GM21786 (cell line): ENCODE measurements around the gene P3H1.
"Not testable (repeated sequence)": the region's sequence is repeated elsewhere in the genome, so short reads cannot be mapped to it uniquely, and the experiment has no call there.

Experiments used
- ATAC-seq: cut with Tn5 transposase; IDR thresholded peaks from one replicate; pipeline ENCODE4 v1.9.1; 2021; ENCODE audit not compliant: unreplicated experiment

The P3H1 gene

GRCh38 chr1:42732126-42732680 is 34.6 kb downstream of the P3H1 start:
- no peak for ATAC-seq

DNA sequence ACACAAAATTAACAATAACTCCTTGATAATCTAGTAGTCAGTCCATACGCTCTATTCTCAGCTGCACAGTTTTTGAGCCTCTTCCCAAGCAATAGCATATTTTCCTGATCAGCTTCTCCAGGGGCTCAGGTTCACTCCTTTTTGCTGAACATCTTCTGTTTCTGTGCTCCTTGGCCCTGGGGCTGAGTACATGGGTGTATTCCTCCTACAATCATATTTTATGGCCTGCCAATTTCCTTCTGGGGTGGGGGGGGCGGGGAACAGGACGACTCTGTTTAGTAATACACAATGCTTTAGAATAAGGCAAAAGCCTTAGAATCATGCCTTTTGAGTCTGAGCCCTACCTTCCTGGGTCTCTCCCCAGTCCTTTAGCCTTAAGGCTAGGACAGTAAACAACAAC is 35.2 kb downstream of the P3H1 start:
- ATAC-seq = no peak

DNA sequence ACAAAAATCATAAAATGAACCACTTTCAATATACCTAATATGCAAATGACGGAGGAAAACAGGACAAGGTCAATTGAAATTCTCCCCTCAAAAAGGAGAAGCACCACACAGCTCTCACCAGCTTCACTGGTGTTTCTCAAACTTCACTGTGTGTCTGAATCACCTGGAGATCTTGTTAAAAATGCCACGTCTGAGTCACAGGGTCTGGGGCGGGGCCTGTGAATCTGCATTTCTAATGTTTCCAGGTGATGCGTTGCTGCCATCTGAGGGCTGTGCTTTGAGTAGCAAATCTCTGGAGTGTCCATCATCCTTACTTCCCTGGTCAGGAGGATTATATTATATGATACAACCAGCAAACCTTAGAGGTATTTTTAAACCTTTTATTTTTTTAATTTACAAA is 35.8 kb downstream of the P3H1 start:
- ATAC-seq = no peak

DNA sequence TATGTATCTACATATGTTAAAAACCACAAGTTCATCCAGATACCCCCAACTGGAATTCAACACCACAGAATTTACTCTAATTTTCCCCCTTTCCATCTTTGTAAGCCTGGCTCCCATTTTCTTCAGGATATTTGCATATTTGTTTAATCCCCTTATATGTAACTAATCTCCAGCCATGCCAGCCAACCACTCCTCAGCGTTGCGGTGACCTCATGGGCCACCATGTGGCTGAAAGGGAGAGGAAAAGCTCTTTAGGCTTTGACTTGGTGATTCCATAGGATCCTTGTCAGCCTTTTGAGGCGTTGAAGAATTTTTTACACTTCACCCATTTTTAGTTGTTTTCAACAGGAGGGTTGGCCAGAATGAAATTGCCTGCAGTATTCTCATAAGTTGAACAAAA is 36.8 kb downstream of the P3H1 start:
- ATAC-seq = no peak

DNA sequence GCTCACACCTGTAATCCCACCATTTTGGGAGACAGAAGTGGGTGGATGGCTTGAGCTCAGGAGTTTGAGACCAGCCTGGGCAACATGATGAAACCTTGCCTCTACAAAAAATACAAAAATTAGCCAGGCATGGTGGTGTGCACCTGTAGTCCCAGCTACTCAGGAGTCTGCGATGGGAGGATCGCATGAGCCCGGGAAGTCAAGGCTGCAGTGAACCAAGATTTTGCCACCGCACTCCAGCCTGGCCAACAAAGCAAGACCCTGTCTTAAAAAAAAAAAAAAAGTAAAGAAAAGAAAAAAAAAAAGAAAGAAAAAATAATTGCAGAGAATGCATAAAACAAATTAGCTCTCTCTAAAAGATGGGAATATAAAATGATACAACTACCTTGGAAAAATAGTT is 41.0 kb downstream of the P3H1 start:
- not testable (repeated sequence) for ATAC-seq

DNA sequence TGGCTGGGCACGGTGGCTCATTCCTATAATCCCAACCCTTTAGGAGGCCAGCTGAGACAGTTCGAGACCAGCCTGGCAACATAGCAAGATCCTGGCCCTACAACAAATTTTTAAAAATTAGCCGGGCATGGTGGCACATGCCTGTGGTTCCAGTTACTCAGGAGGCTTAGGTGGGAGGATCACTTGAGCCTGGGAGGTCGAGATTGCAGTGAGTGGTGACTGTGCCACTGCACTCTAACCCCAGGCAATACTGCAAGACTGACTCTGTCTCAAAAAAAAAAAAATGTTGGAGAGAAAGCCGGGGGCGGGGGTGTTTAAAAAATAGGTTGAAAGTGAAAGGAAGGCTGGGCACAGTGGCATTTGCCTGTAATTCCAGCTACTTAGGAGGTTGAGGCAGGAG is 43.3 kb downstream of the P3H1 start:
- no peak for ATAC-seq

- ATAC-seq = not testable (repeated sequence)
These were observed 44.4 kb downstream of the P3H1 start for GRCh38 chr1:42722403-42722802.

DNA sequence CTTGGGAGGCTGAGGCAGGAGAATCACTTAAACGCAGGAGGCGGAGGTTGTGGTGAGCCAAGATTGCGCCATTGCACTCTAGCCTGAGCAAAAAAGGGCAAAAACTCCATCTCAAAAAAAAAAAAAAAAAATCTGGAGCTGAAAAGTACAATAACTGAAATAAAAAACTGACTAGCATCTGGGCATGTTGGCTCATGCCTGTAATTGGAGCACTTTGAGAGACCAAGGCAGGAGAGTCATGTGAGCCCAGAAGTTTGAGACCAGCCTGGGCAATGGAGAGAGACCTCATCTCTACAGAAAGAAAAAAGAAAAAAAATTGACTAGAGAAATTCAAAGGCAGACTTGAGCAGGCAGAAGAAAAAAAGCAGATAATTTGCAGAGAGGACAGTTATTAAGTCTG is 44.9 kb downstream of the P3H1 start:
- no peak for ATAC-seq

- no peak for ATAC-seq
These were observed 46.0 kb downstream of the P3H1 start for GRCh38 chr1:42720868-42721267.

DNA sequence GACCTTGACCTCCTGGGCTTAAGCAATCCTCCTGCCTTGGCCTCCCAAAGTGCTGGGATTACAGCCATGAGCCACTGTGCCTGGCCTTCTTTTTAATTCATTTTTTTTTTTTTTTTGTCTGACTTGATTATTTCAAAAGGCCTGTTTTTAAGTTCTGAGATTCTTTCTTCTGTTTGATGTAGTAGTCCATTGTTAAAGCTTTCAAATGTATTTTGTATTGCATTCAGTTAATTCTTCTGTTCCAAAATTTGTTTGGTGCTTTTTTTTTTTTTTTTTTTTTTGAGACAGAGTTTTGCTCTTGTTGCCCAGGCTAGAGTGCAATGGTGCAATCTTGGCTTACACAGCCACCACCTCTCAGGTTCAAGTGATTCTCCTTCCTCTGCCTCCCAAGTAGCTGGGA is 52.4 kb downstream of the P3H1 start:
- ATAC-seq = not testable (repeated sequence)

- no peak for ATAC-seq
These were observed 53.5 kb downstream of the P3H1 start for GRCh38 chr1:42713293-42713692.

- ATAC-seq = not testable (repeated sequence)
These were observed 54.0 kb downstream of the P3H1 start for GRCh38 chr1:42712808-42713207.

DNA sequence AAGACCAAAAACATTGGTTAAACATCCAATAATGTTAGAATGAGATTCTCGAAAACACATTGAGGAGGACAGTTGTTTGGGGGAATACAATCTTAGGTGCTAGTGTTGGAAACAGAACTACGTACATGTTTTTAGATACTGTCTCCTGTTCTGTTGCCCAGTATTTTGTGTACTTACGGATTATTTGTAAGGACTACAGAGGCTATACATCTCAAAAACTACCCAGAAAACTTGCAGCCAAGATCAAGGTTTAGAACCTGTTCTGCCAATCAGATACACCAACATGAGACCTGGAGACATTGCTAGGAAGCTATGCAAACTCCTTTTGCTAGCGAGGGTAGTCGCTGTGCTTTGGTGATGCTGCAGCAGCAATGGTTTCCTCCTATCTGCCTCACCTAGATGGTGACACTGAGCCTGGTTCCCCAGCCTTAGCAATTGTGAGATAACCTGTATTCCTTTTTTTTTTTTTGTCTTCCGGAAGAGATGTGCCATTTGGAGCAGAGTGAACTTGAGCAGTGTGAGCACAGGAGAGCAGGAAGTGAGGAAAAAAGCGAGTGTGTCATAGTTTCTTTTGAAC is 62.9 kb downstream of the P3H1 start:
- ATAC-seq = no peak

- no peak for ATAC-seq
These were observed 66.8 kb downstream of the P3H1 start for GRCh38 chr1:42700006-42700405.

GRCh38 chr1:42698081-42698813 is 68.6 kb downstream of the P3H1 start:
- no peak for ATAC-seq
